Measurements from ENCODE around the gene UTRN. TPM values are rescaled to one million over a fixed set of nuclear protein-coding genes. Genes with fewer than 3 reads are reported as not detected.

UTRN gene
- polyA plus RNA-seq (ENCODE audit: insufficient read length in 10 of 10), result 10 to 100 TPM; 46.0 to 67.0 (median 58.9) TPM
- long read RNA-seq, donor 1, result 0 reads
- long read RNA-seq, donor 2, result 0 reads
- long read RNA-seq, donor 3, result 0 reads
- long read RNA-seq, donor 4, result 0 reads
- long read RNA-seq, donor 5, result 0 reads
- long read RNA-seq, donor 6, result 0 reads
- long read RNA-seq, donor 7, result 0 reads
- long read RNA-seq, donor 8, partial matches to known transcripts, result 0 of 1 reads
- long read RNA-seq, donor 8, other reads (novel, unspliced or antisense), result 0 of 1 reads
- long read RNA-seq, donor 9, result 0 reads

- peak; percentile 86 to 97 (median 90) for DNase-seq
These were observed at the start of gene UTRN for GRCh38 chr6:144284783-144285547. Gene UTRN, plus strand, starts transcription at chr6:144285335. Its CDS starts 6,494 bp downstream, at chr6:144291829.

- no peak for DNase-seq
These were observed 40.4 kb upstream of the UTRN start for GRCh38 chr6:144244688-144245087.

- DNase-seq, result peak in 2 of 3 donors; percentile 55 to 67
These were observed 38.1 kb upstream of the UTRN start for GRCh38 chr6:144246988-144247387.

- DNase-seq, result no peak
These were observed 37.1 kb upstream of the UTRN start for GRCh38 chr6:144248003-144248402.

- peak; percentile 74 to 88 (median 84) for DNase-seq
These were observed 36.4 kb upstream of the UTRN start for GRCh38 chr6:144248476-144249301.

- DNase-seq, result peak in 1 of 3 donors; percentile 34
These were observed 34.9 kb upstream of the UTRN start for GRCh38 chr6:144250276-144250675.

GRCh38 chr6:144252259-144252658, 32.9 kb upstream of the UTRN start:
- no peak for DNase-seq

GRCh38 chr6:144259986-144260385, 25.1 kb upstream of the UTRN start:
- DNase-seq, result peak in 1 of 3 donors; percentile 64

GRCh38 chr6:144262470-144263369, 22.4 kb upstream of the UTRN start:
- no peak for DNase-seq

GRCh38 chr6:144263786-144264185, 21.3 kb upstream of the UTRN start:
- DNase-seq, result no peak

- DNase-seq, result peak in 1 of 3 donors; percentile 86
These were observed 20.7 kb upstream of the UTRN start for GRCh38 chr6:144264270-144265060.

- DNase-seq, result no peak
These were observed 20.1 kb upstream of the UTRN start for GRCh38 chr6:144265061-144265357.

GRCh38 chr6:144265390-144265789, 19.7 kb upstream of the UTRN start:
- peak in 1 of 3 donors; percentile 69 for DNase-seq

- peak; percentile 77 to 88 (median 84) for DNase-seq
These were observed 19.0 kb upstream of the UTRN start for GRCh38 chr6:144266091-144266649.

GRCh38 chr6:144268794-144269349, 16.3 kb upstream of the UTRN start:
- DNase-seq, result no peak

GRCh38 chr6:144277174-144277573, 8.0 kb upstream of the UTRN start:
- DNase-seq, result no peak

GRCh38 chr6:144277605-144278227, 7.4 kb upstream of the UTRN start:
- DNase-seq, result no peak

- no peak for DNase-seq
These were observed 6.3 kb upstream of the UTRN start for GRCh38 chr6:144278659-144279314.

All from muscle of back (tissue), 13 donors.